GM19397 (cell line): ENCODE measurements around the gene CDH19.

Experiments
- ATAC-seq: cut with Tn5 transposase; IDR thresholded peaks from one replicate; pipeline ENCODE4 v1.9.1; 2021; ENCODE audit warnings: mild to moderate bottlenecking, moderate library complexity; ENCODE audit not compliant: unreplicated experiment

CDH19 gene

GRCh38 chr18:66603941-66604627, at the start of gene CDH19:
TSS of gene CDH19 (minus strand) at chr18:66604090. CDS start at chr18:66572204, 31,886 bp downstream.
- ATAC-seq, result no peak

GRCh38 chr18:66647671-66648070, 43.8 kb upstream of the CDH19 start:
- ATAC-seq, result no peak

- no peak for ATAC-seq
These were observed 42.7 kb upstream of the CDH19 start for GRCh38 chr18:66646609-66647008.

- no peak for ATAC-seq
These were observed 42.1 kb upstream of the CDH19 start for GRCh38 chr18:66645983-66646382.

- no peak for ATAC-seq
These were observed 37.2 kb upstream of the CDH19 start for GRCh38 chr18:66641056-66641455.

GRCh38 chr18:66640431-66640830, 36.5 kb upstream of the CDH19 start:
- ATAC-seq, result no peak

- no peak for ATAC-seq
These were observed 35.2 kb upstream of the CDH19 start for GRCh38 chr18:66638856-66639629.

GRCh38 chr18:66635342-66635741, 31.5 kb upstream of the CDH19 start:
- no peak for ATAC-seq

GRCh38 chr18:66632756-66633155, 28.9 kb upstream of the CDH19 start:
- no peak for ATAC-seq

GRCh38 chr18:66630831-66631230, 26.9 kb upstream of the CDH19 start:
- no peak for ATAC-seq

- ATAC-seq, result no peak
These were observed 19.9 kb upstream of the CDH19 start for GRCh38 chr18:66623821-66624220.

GRCh38 chr18:66621816-66622576, 18.1 kb upstream of the CDH19 start:
- ATAC-seq, result no peak

GRCh38 chr18:66616523-66616983, 12.7 kb upstream of the CDH19 start:
- ATAC-seq, result peak; percentile 64

- ATAC-seq, result no peak
These were observed 11.3 kb upstream of the CDH19 start for GRCh38 chr18:66615176-66615575.

- no peak for ATAC-seq
These were observed 3.7 kb upstream of the CDH19 start for GRCh38 chr18:66607632-66608031.

- ATAC-seq, result no peak
These were observed 2.2 kb downstream of the CDH19 start for GRCh38 chr18:66601649-66602048.

GRCh38 chr18:66599190-66599589, 4.7 kb downstream of the CDH19 start:
- no peak for ATAC-seq

- ATAC-seq, result no peak
These were observed 16.5 kb downstream of the CDH19 start for GRCh38 chr18:66587430-66587829.

- ATAC-seq, result no peak
These were observed 21.7 kb downstream of the CDH19 start for GRCh38 chr18:66582211-66582610.

- no peak for ATAC-seq
These were observed 28.6 kb downstream of the CDH19 start for GRCh38 chr18:66575263-66575662.

GRCh38 chr18:66571845-66572244, 32.0 kb downstream of the CDH19 start:
- ATAC-seq, result no peak

- no peak for ATAC-seq
These were observed 37.3 kb downstream of the CDH19 start for GRCh38 chr18:66566616-66567015.
